HG02938 (cell line): ENCODE measurements around the gene MEIS1.

ENCODE experiments used
- ATAC-seq: cut with Tn5 transposase; IDR thresholded peaks from one replicate; pipeline ENCODE4 v1.9.1; 2021; ENCODE audit warnings: mild to moderate bottlenecking, moderate library complexity; ENCODE audit not compliant: unreplicated experiment

The MEIS1 gene

DNA sequence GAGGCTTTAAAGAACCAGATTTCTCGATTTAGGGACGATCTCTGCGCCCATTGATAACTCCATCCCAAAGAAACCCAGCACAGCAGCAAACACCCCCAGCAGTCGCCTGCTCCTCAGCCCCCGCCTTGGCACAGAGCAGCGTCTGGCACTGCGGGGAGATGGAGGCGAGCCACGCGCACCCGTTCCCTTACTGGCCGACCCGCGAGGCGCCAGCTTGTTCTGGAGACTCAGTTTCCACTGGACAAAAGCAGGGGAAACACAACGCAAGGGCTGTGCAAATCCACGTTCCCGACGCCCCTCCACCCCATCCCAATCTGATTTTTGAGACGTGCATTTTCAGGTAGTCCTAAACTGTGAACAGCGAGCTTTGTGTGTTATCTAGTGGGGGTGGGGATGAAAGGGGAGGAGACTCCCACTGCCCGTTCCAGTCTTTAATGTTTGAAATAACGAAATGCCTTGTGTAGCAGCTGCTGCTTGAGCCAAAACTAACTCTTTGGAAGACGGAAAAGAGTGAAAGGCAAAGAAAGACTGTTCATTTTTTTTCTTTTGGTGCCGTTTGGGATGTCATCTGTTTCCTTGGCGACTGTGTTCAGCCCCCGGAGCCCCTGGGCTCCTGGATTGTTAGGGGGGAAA, 143.2 kb downstream of the MEIS1 start:
- no peak for ATAC-seq

DNA sequence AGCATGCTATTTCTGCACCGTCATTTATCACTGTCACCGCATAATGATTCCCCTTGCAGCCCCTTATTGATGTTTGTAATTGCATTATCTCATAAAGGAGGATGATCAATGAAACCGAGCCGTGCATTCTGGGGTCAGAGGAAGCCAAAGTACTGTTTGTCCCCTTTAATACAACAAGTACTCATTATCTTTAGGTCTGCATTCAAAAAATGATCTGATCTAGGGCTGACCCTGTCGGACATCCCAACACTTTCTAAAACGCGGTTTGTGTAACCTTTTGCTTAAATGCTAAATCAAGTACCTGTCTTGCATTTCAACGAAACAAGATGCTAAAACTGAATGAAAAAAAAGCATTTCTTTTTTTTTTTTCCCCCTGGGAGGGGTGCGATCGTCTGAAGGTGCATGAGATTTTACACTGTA, 143.8 kb downstream of the MEIS1 start:
- ATAC-seq, result no peak

DNA sequence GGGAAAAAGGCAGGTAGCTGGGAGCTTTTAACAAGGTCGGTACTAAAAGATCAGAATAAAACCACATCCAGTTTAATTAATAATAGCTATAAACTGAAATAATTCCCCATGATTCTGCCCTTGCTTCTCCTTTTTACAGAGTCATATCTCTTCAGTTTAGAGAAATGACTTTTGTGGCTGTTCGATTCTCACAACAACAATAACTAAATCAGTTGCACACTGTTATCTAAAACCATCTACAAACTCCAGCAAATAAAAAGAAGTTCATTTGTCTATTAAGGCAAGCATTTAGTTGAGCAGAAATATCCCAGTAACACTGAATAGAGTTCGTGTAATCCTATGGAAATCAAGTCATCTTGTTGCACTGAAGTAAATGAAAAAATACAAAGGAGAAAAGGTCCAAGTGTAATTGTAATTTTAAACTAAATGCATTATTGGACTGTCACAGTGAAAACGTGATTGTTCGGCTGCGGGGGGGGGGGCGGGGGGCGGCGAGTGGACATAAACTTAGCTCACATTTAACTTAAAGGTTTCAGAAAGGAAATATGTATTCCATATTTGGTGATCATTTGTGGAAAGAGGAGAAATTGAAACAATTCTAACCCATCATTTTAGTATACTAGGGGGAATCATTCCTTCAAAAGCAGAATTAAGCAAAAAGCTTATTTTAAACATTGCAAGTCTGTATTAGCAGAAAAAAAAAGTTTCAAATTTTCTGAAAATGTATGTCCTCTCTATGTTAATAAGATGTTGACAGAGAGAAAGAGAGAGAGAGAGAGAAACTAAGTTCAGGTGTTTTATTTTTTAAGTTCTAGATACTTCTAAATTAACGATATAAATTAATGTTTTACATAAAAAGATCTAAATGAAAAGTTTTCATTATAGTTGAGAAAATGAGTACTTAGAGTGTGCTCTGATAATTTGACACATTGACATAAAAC, 144.5 kb downstream of the MEIS1 start:
- ATAC-seq, result no peak

DNA sequence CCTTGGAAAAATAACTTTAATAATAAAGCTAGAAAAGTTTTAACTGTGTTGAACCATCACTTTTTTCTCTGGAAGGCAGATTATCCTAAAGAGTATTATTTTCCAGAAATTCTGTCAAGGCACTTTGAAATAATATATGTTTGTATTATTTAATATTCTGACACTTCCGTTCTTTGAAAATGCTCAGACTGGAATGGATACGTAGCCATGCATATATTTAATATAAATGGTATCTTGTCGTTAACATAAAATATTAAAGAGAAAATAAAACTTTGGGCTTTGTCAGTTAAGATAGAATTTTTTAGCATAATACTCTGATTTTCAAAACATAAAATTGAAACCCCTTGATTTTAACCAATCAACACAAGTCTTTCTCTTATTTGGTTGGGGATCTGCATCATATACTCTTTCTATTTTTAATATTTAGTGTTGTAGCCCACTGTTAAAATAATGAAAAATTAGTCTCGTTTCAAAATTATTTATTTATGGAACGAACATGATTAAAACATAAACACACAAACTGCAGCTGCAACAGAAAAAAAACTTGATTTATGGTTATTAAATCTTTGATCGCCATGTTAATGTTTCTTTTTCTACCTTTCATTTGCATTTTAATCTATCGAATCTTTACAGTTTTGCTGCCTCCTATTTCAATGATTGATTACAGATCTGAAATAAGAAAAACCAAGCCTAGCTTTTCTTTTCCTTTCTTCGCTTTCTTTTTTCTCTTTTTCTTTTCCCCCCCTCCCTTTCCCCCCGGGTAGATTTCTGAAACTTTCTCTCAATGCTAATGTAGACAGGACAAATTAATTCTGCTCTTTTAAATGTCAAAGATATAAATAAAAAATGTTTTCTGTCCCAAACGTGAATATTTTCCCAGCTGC, 145.5 kb downstream of the MEIS1 start:
- no peak for ATAC-seq

DNA sequence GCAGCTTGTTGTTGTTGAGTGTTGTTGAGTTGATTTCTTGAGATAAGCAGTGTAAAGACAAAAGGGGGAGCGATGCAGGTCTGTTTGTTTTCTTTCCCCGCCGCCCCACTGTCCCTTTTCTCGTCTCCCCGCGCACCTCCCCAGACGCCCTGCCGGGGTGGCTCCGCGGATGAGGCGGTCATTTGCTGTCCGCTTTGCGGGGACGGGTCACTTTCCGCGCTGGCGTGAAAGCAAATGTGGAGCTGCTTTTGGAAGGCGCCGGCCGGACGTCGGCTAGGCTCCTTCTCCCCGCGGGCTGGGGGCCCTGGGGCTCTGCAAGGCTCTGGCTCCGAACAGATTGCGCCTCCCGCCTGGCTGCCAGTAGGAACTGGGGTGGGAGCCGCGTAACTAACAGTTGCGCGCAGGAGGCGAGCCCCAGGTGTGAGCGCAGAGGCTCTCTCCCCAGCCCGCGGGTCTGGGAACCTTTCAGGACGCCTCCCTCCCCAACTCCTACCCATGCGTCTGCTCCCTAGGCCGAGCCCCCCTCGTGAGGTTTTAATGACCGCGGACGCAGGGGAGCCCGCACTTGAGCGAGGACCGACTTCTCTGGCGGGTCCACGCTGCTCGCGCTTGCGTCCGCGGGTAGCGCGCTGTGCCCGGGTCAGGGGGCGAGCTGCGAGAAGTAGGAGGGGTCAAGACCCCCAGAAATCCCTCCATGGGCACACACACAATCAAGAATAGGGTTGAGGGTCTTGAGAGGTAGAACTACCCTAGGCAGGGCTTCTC, 146.6 kb downstream of the MEIS1 start:
- ATAC-seq, result no peak

DNA sequence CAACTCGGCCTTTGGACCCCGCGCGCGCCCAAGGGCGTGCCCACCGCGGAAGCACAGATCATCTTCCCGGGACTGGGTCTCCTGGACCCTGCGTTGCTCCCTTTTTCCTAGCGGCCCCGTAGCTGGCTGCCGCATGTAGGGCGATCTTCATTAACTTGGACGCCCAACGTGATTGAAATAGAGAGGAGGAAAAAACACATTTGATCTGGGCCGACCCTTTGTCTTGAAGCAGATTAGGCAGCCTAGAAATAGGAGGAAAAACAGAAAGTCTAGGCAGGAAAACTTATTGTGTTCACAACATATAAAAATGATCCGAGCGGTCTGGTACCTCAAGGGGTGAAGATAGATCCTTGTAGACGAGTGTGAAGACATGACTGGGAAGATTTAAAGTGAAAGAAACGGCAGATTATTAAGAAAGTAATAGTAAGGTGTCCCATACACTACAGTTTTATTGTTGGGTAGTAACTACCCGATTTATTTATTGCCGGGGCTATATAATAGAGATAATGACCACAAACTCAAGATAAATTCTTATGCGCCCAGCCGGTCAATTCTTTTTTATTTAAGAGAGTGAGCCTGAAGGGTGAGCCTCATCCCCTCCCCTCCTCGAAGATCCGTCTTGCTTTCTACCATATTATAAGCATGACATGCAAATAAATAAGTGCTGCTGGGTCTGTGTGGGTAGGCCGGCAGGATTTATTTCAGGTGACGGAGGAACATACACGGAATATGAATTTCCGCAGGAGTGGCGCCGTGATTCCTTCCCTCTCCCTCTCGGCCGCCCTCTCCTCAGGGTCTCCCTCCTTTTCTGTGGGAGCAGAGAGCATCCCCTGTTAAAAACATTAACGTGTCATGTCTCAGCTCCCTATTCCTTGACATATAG, 147.4 kb downstream of the MEIS1 start:
- no peak for ATAC-seq

DNA sequence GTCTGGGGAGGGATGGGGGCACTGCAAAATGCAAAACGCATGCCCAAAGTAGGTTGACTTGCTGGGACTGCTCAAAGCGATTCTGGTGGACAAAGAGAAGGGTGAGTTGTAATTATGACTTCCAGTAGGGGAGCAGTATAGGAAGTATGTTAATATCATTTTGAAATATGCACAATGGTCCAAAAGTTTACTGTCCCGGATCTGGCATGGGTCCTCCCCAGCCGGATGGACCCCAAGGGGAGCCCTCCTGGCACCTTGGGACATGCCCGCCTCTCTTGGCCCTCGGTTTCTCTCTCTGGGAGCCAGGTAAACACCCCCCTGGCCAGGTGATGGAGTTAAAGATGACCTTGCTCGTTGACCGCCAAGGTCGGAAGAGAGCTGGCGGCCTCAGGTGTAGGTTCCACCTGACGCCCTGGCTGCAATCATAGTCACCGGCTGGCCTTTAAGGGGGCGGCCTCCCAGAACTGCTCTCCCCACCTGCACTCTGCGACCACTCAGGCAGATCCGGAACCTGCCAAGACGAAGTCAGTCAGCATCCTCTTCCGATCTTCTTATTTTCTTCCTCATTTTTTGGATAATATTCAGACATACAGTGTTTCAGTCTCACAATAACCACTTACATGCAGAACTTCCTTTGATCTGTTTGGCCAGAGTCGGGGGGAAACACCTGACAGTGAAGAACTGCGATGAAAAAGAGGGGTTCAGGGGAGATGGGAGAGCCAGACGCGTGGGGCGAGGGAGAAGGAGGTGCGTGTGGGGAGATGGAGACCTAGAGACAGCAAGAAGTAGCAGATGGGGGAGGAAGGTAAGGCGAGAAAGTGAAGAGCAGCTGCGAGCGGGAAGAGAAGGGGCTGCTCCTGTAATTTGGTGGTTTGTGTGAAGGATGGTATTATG, 148.3 kb downstream of the MEIS1 start:
- ATAC-seq, result no peak

DNA sequence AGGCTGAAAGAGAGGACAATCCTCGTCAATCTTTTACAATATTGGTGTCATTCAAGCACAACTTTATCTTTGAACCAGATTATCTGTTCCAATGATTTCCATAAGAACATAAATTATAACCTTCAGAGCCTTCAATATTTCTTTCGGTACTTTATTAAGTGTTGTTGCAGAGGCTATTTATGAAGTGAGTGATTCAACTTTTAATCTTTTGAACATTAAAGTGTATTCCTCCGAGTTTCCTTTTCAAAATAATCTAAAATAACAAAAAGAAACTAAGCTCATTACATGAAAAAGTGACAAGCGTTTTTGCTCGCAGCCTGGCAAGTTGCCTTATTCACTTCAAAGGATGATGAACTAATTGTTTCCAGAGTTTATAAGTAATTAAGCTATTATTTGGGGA, 149.0 kb downstream of the MEIS1 start:
- no peak for ATAC-seq

DNA sequence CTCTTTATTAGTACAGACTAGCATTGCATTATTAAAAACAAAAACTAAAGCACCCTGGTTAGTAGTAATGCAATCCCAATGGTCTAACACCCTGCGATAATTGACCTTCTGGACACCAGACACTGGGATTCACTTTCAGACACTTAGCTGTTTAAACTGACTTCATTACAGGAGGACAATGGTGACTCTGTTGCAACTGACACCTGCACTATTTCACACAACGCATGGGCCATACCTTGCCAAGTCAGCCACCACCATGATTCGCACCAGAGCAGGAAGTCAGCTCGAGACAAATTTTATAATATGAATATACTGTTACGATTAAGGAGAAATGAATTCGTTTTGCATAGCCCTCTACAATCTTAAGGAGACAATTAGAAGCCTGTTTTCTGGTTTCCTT, 150.7 kb downstream of the MEIS1 start:
- no peak for ATAC-seq

DNA sequence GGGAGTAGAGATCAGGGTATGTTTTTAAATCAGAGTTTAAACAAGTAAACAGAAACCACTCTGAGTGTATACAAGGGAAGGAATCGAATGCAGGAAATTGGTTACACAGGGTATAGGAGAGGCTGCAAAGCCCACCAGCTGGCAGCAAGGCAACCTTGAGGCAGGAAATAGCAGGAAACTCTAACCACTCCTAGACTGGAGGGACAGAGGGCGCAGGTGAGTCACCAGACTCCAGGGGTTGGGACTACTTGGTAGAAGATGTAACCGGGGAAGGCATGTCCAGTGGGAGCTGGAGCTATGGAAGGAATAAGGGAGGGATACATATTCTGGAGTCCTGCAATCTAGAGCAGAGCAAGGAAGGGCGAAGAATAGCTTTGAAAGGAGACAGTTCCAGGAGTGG, 152.3 kb downstream of the MEIS1 start:
- ATAC-seq, result no peak

DNA sequence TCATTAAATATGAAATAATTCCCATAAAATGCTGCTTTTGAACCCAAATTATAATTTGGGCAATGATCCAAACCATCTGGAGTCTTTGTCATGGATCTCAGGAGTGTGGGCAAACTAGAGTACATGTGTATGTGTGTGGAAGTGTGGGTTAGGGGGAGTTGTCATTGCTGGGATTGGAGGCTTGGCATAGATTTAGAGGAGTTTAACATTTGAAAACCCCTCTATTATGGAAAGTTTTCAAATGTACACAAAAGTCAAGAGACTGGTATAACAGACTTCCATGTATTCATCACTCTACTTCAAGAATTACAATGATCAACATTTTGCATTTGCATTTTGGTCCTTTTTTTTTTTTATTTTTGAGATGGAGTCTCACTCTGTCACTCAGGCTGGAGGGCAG, 159.1 kb downstream of the MEIS1 start:
- ATAC-seq, result no peak

DNA sequence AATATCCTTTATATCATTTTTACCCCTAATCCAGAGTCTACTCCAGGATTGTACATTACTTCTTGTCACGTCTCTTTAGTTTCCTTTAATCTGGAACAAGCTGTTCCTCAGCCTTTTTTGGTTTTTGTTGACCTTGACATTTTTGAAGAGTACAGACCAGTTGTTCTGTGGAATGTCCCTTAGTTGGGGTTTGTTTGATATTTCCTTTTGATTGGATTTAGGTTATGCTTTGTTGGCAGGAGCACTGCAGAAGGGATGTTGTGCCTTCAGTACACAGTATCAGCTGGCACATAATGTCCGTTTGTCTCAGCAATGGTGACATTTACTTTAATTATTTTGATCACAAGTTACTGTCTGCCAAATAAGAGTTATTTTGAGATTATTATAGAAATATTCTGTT, 160.6 kb downstream of the MEIS1 start:
- no peak for ATAC-seq

DNA sequence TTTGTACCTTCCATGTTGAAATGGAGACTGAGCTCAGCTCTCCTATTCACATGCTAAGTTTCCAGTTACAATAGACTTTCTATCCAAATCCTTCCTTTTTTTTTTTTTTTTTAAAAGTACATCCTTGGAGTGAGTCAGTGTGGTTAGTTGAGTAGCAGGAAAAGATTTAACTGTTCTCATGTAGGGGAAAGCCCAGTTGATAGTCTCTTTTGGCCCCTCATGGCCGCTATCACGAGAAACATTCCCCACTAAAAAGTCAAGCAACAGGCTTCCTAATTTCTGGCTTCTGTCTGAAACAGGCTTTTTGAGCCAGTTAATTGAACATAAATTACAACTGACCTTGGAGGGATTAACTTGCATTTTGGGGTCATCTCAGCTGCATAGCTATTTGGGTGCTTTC, 161.3 kb downstream of the MEIS1 start:
- no peak for ATAC-seq

DNA sequence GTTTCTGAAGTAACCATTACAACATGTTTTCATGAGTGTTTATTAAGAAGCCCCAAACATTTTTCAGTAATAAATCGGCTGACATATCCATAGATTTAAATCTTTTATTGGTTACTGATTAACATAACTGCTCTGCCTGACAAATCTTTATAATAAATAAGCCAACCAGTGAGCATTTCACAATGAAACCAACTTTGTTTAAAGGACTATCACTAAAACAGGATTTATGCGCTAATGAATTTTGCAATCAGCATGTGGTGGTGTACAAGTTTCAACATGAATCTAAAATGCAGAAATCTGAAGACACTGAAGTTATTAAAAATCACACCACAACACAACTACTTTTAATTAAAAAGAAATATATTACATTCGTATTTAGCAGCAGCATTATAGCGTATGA, 166.7 kb downstream of the MEIS1 start:
- no peak for ATAC-seq

DNA sequence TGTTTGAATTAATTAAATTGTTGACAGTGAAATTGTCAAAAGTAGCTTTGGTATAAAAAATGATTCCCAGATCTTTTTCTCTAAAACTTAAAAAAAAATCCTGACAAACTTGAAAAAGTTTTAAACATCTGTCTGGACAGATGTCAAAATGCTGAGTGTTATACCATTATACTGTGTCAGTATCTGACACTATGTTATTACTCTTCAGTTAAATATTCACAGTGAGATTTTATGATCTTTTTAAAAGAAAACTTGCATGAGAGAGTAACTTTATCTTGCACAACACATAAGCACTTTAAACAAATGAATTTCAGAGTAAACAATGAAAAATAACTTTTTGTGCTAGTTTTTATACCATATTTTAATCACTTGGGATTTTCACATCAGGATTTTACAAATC, 167.4 kb downstream of the MEIS1 start:
- ATAC-seq, result no peak

DNA sequence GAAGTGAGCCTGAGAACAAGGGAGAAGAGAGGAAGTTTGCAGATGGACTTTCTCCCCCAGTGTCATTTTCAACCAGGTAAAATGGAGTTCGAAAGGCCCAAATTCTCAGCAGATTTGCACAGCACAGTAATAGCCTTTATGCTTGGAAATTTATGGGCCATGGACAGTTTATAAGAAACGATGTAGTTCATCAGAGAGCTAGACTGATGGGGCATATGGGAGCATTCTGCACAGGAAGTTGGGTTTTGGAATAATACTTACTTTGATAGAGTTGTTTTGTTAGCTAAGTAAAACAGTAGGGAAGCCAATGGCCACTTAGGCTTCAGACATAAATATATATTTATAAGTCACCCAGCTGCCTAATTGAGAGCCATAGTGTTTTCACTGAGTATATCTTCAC, 169.4 kb downstream of the MEIS1 start:
- no peak for ATAC-seq

DNA sequence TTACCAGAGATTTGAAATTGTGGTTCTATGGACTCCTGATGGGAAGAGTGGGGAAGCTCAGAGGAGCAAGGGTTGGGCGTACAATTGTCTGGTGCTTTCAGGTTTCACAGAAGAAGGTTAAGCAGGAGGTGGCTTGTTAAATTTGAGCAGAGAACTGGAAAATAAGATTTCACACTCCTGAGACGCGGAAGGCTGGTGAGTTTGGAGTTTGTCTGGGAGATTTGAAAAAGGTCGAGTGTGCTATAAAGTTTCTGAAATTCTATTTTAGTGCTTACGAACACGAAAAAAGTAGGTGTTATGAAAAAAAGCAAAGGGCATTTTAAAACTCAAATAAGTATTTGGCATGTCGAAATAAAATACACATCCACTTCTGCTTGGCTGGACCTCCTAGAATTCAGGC, 170.1 kb downstream of the MEIS1 start:
- ATAC-seq, result no peak

DNA sequence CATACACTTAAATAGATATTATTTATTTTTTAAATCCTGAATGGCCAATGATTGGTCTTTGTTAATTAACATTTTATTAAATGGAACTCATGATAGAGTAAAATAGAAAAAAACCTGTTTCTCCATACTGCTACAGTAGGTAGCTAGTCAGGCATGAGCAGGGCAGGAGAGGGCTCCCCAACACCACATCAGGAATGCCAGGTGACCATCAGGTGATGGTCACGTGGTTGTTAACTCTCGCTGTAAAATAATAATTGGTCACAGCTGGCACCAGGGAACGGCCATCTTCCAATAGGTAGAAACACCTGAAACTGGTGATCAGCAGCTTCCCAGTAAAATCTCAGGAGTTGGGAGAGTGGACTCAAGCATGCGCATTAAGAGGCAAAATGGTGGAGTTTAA, 172.2 kb downstream of the MEIS1 start:
- ATAC-seq, result no peak
